NCI-H2081 treated with DMSO at 0.1 percent for 48 hours (cell line): ENCODE measurements around the gene RHOC.

Experiments
- DNase-seq: peaks from one replicate; lab custom pipeline; 2025; lab: John Stamatoyannopoulos, UW

Gene RHOC

GRCh38 chr1:112717263-112717873 lies 10.4 kb upstream of the RHOC start:
- DNase-seq = no peak

GRCh38 chr1:112716133-112716720 lies 9.3 kb upstream of the RHOC start:
- DNase-seq = peak; percentile 37

- DNase-seq = no peak
Measured at GRCh38 chr1:112715264-112716053, 8.5 kb upstream of the RHOC start, which contains the start of gene PPM1J. PPM1J (minus strand) TSS chr1:112715332; CDS start chr1:112715301, 31 bp downstream.

GRCh38 chr1:112714313-112715263 lies 7.7 kb upstream of the RHOC start:
- DNase-seq = no peak

- no peak for DNase-seq
Measured at GRCh38 chr1:112713466-112714312, 6.8 kb upstream of the RHOC start.

GRCh38 chr1:112712701-112713128 lies 5.8 kb upstream of the RHOC start:
- no peak for DNase-seq

- DNase-seq = no peak
Measured at GRCh38 chr1:112712191-112712590, 5.3 kb upstream of the RHOC start.

- no peak for DNase-seq
Measured at GRCh38 chr1:112711670-112712069, 4.7 kb upstream of the RHOC start.

- no peak for DNase-seq
Measured at GRCh38 chr1:112711041-112711440, 4.1 kb upstream of the RHOC start.

- no peak for DNase-seq
Measured at GRCh38 chr1:112710586-112710985, 3.7 kb upstream of the RHOC start.

- no peak for DNase-seq
Measured at GRCh38 chr1:112710159-112710558, 3.2 kb upstream of the RHOC start.

GRCh38 chr1:112708489-112708888 lies 1.6 kb upstream of the RHOC start:
- no peak for DNase-seq

GRCh38 chr1:112708002-112708448 lies 1.1 kb upstream of the RHOC start:
- no peak for DNase-seq

GRCh38 chr1:112707221-112708001 lies 484 bp upstream of the RHOC start:
- DNase-seq = no peak

GRCh38 chr1:112704934-112705627 lies 1.8 kb downstream of the RHOC start:
- DNase-seq = no peak

GRCh38 chr1:112704391-112704933 lies 2.5 kb downstream of the RHOC start:
- DNase-seq = no peak

GRCh38 chr1:112703706-112704105 lies 3.2 kb downstream of the RHOC start:
- no peak for DNase-seq

- DNase-seq = no peak
Measured at GRCh38 chr1:112702420-112703261, 4.3 kb downstream of the RHOC start.
